GM19239 (cell line): Measurements from ENCODE around the gene RAPGEF3.

Source experiments
- DNase-seq: peaks from one replicate; pipeline ENCODE4 v3.0.0; 2011; ENCODE audit warnings: low spot score; ENCODE audit not compliant: insufficient read length
- FAIRE-seq: peaks from 2 replicates; lab custom pipeline; 2011; peaks lifted over from hg19 to GRCh38; lab: Jason Lieb, UNC

Gene RAPGEF3

DNA sequence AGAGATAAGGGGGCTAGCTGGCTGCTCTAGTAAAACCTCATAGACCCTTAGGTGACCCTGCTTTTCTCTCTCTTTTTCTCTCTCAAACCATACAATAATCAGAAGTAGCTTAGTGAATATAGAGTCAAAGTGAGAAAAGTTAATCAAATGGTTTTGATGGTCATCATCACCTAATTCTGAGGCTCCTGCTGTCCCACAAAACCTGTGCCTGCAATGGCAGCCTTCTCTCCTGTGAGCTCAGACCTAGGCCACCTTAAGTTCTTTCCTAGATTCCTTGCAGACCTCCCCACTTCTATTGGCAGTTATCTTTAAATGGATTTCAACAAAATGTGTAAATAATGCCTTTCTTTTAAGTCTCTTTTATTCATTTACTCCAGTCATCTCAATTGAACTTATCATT is 51.3 kb downstream of the RAPGEF3 start:
- FAIRE-seq (no peak), DNase-seq (no peak)

- peak; percentile 78 for DNase-seq
- peak; percentile 97 for FAIRE-seq
These were observed 52.9 kb downstream of the RAPGEF3 start, which contains the start of gene RPAP3 for GRCh38 chr12:47705566-47706425. Gene RPAP3 (minus strand): TSS chr12:47706030. CDS start chr12:47702840, 3,190 bp downstream.

- no peak for DNase-seq
- FAIRE-seq = peak; percentile 73
These were observed 53.5 kb downstream of the RAPGEF3 start for GRCh38 chr12:47705229-47705565.

DNA sequence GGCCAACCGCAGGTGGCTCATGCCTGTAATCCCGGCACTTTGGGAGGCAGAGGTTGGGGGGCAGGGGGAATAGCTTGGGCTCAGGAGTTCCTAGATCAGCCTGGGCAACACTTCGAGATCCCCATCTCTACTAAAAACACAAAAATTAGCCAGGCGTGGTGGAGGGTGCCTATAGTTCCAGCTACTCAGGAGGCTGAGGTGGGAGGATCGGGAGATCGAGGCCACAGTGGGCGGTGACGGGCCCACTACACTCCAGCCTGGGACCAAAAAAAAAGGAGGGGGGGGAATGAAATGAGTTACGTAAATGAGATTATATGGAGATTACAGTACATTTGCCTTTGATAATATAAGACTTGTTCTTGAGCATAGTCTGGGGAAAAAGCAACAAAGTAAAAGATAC is 54.0 kb downstream of the RAPGEF3 start:
- DNase-seq (no peak), FAIRE-seq (peak; percentile 59)

DNA sequence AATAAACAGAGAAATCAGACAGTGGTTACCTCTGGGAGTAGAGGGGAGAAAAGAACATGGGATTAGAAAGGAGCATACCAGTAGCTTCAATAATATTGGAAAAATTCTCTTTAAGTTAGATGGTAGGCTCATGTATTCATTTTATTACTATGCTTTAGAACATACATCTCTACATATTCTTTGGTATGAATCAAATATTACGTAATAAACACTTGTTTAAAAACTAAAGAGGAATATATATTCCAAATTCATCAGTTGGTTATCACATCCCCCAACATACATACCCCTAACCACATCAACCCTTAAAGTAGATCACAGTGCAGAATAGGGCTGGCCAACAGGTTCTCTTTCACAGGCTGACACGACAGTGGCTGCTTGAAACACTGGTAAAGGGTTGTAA is 58.4 kb downstream of the RAPGEF3 start:
- no peak for FAIRE-seq
- DNase-seq = no peak

GRCh38 chr12:47698631-47699030 is 60.0 kb downstream of the RAPGEF3 start:
- FAIRE-seq = no peak
- no peak for DNase-seq

GRCh38 chr12:47698055-47698454 is 60.6 kb downstream of the RAPGEF3 start:
- no peak for DNase-seq
- FAIRE-seq = no peak

DNA sequence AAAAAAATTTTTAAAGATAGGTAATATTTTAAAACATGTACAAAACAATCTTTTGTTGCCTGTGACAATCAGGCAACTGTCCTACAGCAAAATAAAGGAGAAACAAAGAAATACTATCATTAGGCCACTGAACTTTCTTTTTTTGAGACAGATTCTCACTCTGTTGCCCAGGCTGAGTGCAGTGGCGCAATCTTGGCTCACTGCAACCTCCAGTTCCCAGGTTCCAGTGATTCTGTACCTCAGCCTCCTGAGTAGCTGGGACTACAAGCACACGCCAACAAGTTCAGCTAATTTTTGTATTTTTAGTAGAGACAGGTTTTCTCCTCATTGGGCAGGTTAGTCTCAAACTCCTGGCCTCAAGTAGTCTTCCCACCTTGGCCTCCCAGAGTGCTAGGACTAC is 69.5 kb downstream of the RAPGEF3 start:
- no peak for FAIRE-seq
- no peak for DNase-seq

GRCh38 chr12:47687636-47688035 is 71.0 kb downstream of the RAPGEF3 start:
- DNase-seq (no peak), FAIRE-seq (no peak)

DNA sequence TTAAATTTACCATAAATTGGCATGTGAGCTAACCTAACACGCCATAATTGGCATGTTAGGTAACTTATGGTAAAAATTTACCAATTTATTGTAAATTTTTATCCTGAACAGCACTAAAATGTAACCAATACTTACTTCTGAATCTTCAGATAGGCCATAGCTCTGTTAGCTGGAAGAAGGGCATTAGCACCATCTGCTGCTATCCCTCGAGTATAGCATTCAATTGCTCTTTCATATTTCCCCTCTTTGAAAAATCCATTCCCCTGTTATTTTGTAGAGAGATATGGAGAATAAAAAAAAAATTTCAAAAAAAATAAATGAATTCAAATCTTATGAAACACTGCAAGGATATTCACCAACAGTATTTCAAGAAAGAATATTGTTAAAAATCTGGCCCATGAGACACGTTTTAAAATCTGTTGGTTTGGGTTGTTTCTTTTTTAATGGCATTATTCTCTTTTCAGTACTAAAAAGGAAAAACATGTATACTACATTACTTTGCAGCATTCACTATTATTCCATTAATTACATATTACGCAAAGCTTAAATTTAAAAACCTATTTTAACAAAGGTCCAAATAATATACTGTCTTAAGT is 71.9 kb downstream of the RAPGEF3 start:
- FAIRE-seq (peak; percentile 74), DNase-seq (no peak)
